Measurements from ENCODE around the gene PCDH9.

DNA sequence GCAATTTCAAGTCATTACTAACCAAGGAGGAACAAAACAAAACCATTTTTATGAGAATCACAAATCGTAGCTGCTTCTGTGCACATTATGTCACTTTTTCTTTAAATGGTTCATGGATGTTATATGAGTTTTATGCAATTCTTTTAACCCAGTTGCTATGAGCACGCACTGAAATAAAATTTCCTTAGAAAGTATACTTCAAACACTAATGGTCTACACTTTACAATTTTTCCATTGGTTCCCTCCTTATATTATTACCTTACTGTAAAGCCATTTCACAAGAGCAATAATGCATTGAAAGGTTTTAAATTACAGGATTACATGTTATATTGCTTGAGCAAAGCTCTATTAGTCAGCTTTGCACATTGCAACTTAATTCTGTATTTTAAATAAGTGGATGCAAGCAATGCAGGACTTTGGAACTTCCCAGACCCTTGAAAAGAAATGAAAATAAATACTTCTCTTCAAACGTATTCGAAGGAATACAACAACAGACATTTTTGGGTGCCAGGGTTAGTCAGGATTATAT is 318.7 kb downstream of the PCDH9 start:
- TF ChIP-seq CTCF (IDR thresholded peaks at IDR 0.05; ENCODE audit: insufficient read depth, low read length, poor library complexity, severe bottlenecking) (no peak), EZH2phosphoT487 (conservative IDR thresholded peaks at IDR 0.05; ENCODE audit: low read length) (no peak)

All from SU-DHL-6 (cell line).